ENCODE results near the gene COBL.

COBL gene

DNA sequence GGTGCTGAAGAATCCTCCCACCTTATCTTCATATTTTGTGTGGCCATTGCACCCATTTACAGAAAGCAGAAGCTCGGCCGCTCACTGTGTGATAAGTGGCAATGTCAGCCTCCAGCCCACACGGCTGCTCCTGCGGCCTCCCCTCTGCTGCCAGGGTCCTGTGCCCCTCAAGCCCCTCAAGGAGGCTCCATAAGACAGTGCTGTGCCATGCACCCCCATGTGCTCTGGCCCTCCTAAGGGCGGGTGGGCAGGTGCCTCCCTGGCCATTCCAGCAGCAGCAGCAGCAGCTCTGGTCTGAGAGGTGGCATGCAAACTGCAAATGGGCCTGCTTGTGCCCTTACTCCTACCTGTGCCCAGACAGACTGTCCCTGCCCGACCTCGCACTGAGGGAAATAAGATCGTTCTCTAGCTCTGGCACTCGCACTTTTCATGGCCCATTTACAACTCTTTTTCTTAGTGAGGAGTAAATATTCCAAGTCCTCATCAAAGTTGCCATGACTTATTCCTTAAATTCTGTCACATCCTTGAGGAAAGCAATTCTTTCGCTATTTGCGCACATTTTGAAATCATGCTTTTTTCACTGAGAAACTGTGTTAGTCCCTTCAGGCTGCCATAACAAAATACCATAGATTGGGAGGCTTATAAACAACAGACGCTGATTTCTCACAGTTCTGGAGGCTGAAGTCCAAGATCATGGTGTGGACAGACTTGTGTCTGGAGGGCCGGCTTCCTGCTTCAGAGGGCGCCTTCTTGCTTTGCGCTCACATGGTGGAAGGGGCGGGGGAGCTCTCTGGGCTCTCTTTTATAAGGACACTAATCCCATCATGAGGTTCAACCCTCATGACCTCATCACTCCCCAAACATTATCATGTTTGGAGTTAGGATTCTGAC, 187.8 kb downstream of the COBL start:
- no peaks in the 10 kb centered on the region for H3K27me3 ChIP-seq
- no peak overlapping the region for H3K27ac ChIP-seq
- no peaks in the 10 kb centered on the region for H3K36me3 ChIP-seq
- H3K9me3 ChIP-seq: no peaks in the 10 kb centered on the region
- H3K4me1 ChIP-seq (ENCODE audit: control insufficient read depth in 1 of 2, insufficient read depth in 1 of 2, low read depth in 1 of 2, low read length in 1 of 2): no peaks in the 10 kb centered on the region
- H3K4me3 ChIP-seq (ENCODE audit: low read depth in 1 of 2, low read length in 1 of 2): no peak overlapping the region
- TF ChIP-seq, protein P1, sequence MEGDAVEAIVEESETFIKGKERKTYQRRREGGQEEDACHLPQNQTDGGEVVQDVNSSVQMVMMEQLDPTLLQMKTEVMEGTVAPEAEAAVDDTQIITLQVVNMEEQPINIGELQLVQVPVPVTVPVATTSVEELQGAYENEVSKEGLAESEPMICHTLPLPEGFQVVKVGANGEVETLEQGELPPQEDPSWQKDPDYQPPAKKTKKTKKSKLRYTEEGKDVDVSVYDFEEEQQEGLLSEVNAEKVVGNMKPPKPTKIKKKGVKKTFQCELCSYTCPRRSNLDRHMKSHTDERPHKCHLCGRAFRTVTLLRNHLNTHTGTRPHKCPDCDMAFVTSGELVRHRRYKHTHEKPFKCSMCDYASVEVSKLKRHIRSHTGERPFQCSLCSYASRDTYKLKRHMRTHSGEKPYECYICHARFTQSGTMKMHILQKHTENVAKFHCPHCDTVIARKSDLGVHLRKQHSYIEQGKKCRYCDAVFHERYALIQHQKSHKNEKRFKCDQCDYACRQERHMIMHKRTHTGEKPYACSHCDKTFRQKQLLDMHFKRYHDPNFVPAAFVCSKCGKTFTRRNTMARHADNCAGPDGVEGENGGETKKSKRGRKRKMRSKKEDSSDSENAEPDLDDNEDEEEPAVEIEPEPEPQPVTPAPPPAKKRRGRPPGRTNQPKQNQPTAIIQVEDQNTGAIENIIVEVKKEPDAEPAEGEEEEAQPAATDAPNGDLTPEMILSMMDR (IDR thresholded peaks at IDR 0.05): no peak

DNA sequence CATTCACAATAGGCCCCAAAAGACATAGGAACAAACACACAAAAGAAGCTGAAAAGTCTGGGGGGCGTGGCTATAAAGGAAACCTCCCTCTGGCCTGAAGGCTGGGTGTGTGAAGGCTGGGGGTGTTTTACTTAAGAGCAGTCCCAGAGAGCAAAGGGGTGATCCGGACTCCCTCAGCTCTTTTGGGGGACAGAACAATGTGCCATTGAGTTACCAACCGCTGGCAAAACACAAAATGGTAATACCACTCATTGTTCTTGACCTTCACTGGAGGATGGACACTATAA, 189.0 kb downstream of the COBL start:
- no peaks in the 10 kb centered on the region for H3K9me3 ChIP-seq
- peaks cover 2% of the 10 kb centered on the region for H3K27me3 ChIP-seq
- no peaks in the 10 kb centered on the region for H3K36me3 ChIP-seq
- TF ChIP-seq, protein P1 (IDR thresholded peaks at IDR 0.05): no peak
- H3K4me1 ChIP-seq (ENCODE audit: control insufficient read depth in 1 of 2, insufficient read depth in 1 of 2, low read depth in 1 of 2, low read length in 1 of 2): no peaks in the 10 kb centered on the region
- no peak overlapping the region for H3K27ac ChIP-seq
- no peak overlapping the region for H3K4me3 ChIP-seq (ENCODE audit: low read depth in 1 of 2, low read length in 1 of 2)

DNA sequence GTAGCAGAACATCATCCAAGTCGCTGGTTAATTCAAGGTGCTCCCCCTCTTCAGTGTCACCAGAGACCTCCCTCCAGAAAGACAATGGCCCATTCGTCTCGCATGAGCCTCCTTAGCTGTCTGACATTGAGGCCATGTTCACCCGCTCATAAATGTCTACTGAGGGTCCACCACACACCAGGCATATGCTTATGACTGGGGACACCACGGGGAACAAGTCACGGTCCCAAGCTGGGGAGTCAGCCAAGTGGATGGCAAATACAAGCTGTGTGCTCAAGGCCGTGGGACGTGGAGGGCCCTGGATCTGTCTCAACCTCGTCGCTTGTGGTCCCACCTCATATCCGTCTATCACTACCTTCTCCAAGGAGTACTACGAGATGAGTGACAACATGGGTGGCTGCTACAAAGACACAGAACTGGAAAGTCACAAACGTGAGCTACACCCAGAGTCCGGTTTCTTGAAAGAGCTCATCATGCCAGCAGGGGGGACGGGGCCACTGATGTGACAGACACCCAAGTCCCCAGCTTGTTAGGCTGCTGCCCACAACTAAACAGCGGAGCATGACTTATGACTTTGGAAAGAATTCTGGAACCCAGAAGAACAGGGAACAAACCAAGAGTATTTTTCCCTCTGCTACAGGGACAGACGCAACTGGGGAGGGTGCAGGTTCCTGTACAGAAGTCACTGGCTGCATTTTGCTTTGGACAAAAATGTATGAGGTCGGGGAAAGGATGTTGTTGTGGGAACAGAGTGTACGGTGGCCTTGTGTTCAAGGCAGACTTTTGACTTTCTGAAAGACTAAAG, 189.6 kb downstream of the COBL start:
- Histone ChIP-seq H3K4me1 (ENCODE audit: control insufficient read depth in 1 of 2, insufficient read depth in 1 of 2, low read depth in 1 of 2, low read length in 1 of 2) (no peaks in the 10 kb centered on the region), H3K9me3 (no peaks in the 10 kb centered on the region), H3K27ac (no peak overlapping the region), H3K4me3 (ENCODE audit: low read depth in 1 of 2, low read length in 1 of 2) (no peak overlapping the region), H3K36me3 (no peaks in the 10 kb centered on the region), H3K27me3 (peaks cover 7% of the 10 kb centered on the region)
- TF ChIP-seq, protein P1 (IDR thresholded peaks at IDR 0.05): no peak

DNA sequence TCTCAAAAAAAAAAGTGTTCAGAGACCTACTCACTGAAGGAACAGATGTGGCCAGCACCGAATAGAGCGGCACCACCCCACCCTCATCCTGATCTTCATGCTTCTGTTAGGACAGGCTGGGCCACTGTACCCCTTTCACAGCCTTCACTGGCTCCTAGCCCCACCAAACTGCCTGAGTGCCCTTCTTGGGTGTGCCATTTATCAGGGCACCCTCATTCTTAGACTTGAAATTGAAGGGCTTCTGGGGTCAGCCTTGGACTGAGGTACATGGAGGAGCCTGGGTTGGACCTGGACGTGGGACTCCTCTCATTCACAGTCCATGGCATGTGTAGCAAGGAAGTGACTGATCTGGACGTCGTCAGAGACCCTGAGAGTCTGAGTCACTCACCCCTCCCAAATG, 190.3 kb downstream of the COBL start:
- Histone ChIP-seq H3K4me1 (ENCODE audit: control insufficient read depth in 1 of 2, insufficient read depth in 1 of 2, low read depth in 1 of 2, low read length in 1 of 2) (no peaks in the 10 kb centered on the region), H3K36me3 (no peaks in the 10 kb centered on the region), H3K9me3 (no peaks in the 10 kb centered on the region), H3K27ac (no peak overlapping the region), H3K4me3 (ENCODE audit: low read depth in 1 of 2, low read length in 1 of 2) (no peak overlapping the region), H3K27me3 (peaks cover 10% of the 10 kb centered on the region)
- TF ChIP-seq, protein P1 (IDR thresholded peaks at IDR 0.05): no peak

DNA sequence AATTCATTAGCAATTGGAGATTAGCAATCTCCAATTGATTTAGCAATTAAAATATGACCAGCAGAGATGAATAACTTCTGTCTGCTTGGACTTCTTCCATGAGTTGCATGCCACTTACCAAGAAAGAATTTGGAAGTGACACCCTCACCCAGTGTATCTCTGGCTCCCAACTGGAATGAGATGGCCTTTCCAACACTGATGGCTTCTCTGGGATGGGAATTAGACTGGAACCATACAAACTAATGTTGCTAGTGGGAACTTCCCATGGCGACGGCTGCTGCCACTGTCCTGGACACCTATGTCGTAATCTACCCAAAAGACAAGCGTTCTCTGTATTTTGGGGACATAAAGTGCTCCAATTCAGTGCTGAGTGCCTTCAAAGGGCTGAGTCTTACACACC, 192.3 kb downstream of the COBL start:
- Histone ChIP-seq H3K27ac (no peak overlapping the region), H3K9me3 (no peaks in the 10 kb centered on the region), H3K4me1 (ENCODE audit: control insufficient read depth in 1 of 2, insufficient read depth in 1 of 2, low read depth in 1 of 2, low read length in 1 of 2) (no peaks in the 10 kb centered on the region), H3K27me3 (peaks cover 10% of the 10 kb centered on the region), H3K36me3 (no peaks in the 10 kb centered on the region), H3K4me3 (ENCODE audit: low read depth in 1 of 2, low read length in 1 of 2) (no peak overlapping the region)
- TF ChIP-seq, protein P1 (IDR thresholded peaks at IDR 0.05): no peak
